ENCODE measurements around the gene BIRC2. TPM values are rescaled to one million over a fixed set of nuclear protein-coding genes. Genes with fewer than 3 reads are reported as not detected.
A peak's percentile ranks its signal among the peaks of the same experiment; 100 is the strongest.

BIRC2 gene
- total and polyA plus RNA-seq, 5 donors: 21.1 to 35.0 (median 30.1) TPM

DNA sequence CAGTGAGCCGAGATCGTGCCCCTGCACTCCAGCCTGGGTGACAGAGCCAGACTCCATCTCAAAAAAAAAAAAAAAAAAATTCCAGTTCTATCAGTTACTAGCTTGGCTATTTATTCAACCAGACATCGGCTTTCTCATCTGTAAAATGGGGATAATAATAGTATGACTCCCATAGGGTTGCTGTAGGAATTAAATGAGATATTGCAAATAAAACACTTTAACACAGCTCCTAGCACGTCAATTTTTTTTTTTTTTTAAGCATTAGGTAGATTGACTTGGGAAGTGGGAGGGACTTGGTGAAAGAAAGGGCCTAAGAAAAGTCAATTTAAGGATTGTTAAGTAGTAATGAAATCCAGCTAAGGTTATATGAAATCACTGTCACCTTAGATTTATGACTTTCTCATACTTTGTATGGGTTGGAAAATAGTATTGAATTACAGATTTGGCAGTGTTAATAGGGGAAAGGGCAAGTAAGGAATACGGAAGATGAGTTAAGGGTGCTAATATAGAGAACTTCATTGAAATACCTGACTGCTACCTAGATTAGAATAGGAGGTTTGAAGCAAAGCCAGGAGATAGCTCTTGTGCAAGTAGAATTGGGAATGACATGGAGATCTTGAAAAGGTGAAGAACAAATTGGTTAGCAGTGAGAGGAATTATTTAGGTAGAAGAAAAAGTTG is 28.8 kb downstream of the BIRC2 start:
- Histone ChIP-seq H3K27ac (ENCODE audit: low read length) (no peak overlapping the region), H3K27me3 (ENCODE audit: control insufficient read depth, insufficient read depth) (no peaks in the 10 kb centered on the region), H3K4me1 (ENCODE audit: control insufficient read depth, insufficient read depth, low read length) (no peaks in the 10 kb centered on the region), H3K9me3 (ENCODE audit: control insufficient read depth, low read length) (no peaks in the 10 kb centered on the region), H3K4me3 (ENCODE audit: low read length) (no peak overlapping the region)
- DNase-seq (no peak), ATAC-seq (no peak)
- WGBS: 93% methylated on average over 5 of the region's 5 CpGs
- intact Hi-C loops (cut with DNase I): no loop called here

DNA sequence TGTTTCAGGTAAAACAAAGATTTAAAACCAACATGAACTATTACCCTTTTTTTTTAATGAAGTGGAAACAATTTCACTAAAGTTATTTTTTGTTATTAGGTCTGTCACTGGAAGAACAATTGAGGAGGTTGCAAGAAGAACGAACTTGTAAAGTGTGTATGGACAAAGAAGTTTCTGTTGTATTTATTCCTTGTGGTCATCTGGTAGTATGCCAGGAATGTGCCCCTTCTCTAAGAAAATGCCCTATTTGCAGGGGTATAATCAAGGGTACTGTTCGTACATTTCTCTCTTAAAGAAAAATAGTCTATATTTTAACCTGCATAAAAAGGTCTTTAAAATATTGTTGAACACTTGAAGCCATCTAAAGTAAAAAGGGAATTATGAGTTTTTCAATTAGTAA is 30.9 kb downstream of the BIRC2 start:
- WGBS: 84% methylated on average over 2 of the region's 2 CpGs
- intact Hi-C loops (cut with DNase I): no loop called here
- Histone ChIP-seq H3K27ac (ENCODE audit: low read length) (no peak overlapping the region), H3K9me3 (ENCODE audit: control insufficient read depth, low read length) (no peaks in the 10 kb centered on the region), H3K4me3 (ENCODE audit: low read length) (no peak overlapping the region), H3K27me3 (ENCODE audit: control insufficient read depth, insufficient read depth) (no peaks in the 10 kb centered on the region), H3K4me1 (ENCODE audit: control insufficient read depth, insufficient read depth, low read length) (no peaks in the 10 kb centered on the region)
- DNase-seq (no peak), ATAC-seq (no peak)

DNA sequence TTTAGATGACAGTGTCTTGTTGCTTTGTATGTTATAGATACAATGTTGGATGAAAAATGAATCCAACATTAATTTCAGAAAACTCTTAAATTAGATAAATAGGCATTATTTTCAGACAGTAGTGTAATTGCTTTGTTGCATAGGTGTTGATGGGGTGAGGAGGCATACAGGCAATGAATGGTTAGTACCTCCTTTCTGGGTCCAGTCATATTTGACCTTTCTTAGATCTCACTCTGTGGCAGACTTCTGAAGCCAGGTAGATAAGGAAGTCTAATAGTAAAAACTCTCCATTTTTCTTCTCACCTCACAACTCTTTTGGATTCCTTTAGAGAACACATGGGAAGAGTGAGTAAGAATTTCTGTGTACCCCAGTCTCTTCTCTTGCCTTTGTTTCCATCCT is 31.8 kb downstream of the BIRC2 start:
- H3K4me1 ChIP-seq (ENCODE audit: control insufficient read depth, insufficient read depth, low read length): no peaks in the 10 kb centered on the region
- no peaks in the 10 kb centered on the region for H3K9me3 ChIP-seq (ENCODE audit: control insufficient read depth, low read length)
- H3K4me3 ChIP-seq (ENCODE audit: low read length): no peak overlapping the region
- no peak for ATAC-seq
- no peak overlapping the region for H3K27ac ChIP-seq (ENCODE audit: low read length)
- H3K27me3 ChIP-seq (ENCODE audit: control insufficient read depth, insufficient read depth): no peaks in the 10 kb centered on the region
- intact Hi-C loops (cut with DNase I): no loop called here
- no peak for DNase-seq

DNA sequence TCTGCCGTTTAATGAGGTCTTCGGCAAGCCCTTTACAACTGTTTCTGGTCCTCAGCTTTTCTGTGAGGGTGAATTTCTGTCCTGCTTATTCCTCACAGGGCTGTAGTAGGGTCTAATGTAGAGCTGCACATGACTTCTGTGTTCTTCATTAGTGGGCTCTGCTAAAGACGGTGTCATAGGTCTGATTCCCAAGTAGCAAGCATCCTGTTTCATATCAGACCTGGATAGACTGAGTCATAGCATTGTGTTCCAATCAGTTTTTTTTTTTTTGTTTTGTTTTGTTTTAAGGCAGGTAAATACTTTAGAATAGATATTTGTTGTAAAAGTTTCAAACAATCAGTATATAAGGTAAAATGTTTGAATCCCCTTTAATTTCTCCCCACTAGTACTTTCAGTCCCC is 35.4 kb downstream of the BIRC2 start:
- intact Hi-C loops (cut with DNase I): loop anchor here in 1 of 4 donors (10.0 kb wide), 1 partner anchor 72 kb away; the partner anchor contains the start of gene TMEM123
- Histone ChIP-seq H3K27me3 (ENCODE audit: control insufficient read depth, insufficient read depth) (no peaks in the 10 kb centered on the region), H3K4me1 (ENCODE audit: control insufficient read depth, insufficient read depth, low read length) (peaks cover 2% of the 10 kb centered on the region), H3K9me3 (ENCODE audit: control insufficient read depth, low read length) (no peaks in the 10 kb centered on the region), H3K27ac (ENCODE audit: low read length) (no peak overlapping the region), H3K4me3 (ENCODE audit: low read length) (no peak overlapping the region)
- 81% methylated on average over 3 of the region's 3 CpGs for WGBS
- ATAC-seq (peak in 1 of 2 donors; percentile 67), DNase-seq (no peak)

DNA sequence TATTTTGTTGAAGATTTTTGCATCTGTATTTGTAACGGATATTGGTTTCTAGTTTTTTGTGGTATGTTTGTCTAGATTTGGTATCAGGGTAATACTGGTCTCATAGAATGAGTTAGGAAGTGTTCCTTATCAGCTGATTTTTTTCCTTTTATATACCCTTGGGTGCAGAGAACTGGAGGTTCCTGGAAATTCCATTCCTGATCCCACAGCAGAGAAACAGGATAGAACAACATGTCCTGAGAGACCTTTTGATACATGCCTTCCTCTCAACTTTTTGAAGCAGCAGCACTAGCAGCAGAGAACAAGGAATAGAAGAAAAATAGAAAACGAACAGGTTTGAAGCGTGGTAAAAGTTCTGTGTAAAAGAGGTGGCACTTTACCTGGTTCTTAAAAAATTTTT is 36.8 kb downstream of the BIRC2 start:
- Histone ChIP-seq H3K27me3 (ENCODE audit: control insufficient read depth, insufficient read depth) (no peaks in the 10 kb centered on the region), H3K4me1 (ENCODE audit: control insufficient read depth, insufficient read depth, low read length) (peaks cover 2% of the 10 kb centered on the region), H3K4me3 (ENCODE audit: low read length) (no peak overlapping the region), H3K9me3 (ENCODE audit: control insufficient read depth, low read length) (no peaks in the 10 kb centered on the region), H3K27ac (ENCODE audit: low read length) (no peak overlapping the region)
- 53% methylated on average over 3 of the region's 3 CpGs for WGBS
- intact Hi-C loops (cut with DNase I): loop anchor here in 1 of 4 donors (10.0 kb wide), 1 partner anchor 71 kb away; the partner anchor contains the start of gene TMEM123
- no peak for DNase-seq
- peak; percentile 64 to 71 for ATAC-seq

DNA sequence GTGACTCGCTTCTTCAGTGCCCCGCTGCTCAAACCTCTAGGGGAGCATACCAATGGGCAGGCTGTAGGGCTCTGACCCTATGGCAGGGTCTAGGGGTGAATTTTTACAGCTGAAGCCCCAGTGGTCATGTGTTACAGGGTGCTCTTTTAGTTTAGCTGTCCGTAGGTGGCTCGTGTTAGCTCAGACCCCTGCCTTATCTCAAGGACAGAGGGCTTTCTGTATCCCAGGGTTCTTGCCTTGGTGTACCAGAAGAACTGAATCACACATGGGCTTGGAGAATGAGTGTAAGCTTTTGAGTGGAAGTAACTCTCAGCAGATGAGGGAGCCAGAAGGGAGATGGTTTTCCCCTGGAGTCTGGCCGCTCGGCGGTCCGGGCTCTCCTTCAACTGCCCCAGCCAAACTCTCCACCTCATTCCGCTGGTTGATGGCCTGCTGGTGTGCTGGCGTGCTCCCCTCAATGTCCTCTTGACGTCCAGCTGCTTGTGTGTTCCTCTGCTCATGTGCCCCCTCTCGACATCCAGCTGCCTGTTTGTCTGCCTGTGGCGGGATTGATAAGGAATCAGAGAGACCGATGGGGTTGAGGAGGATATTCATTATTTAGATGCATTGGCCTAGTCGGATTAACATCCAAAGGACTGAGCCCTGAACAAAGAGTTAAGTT is 37.5 kb downstream of the BIRC2 start:
- intact Hi-C loops (cut with DNase I): loop anchor here in 1 of 4 donors (10.0 kb wide), 1 partner anchor 70 kb away; the partner anchor contains the start of gene TMEM123
- DNase-seq (peak; percentile 71 to 91 (median 90)), ATAC-seq (peak; percentile 88 to 96)
- Histone ChIP-seq H3K27me3 (ENCODE audit: control insufficient read depth, insufficient read depth) (no peaks in the 10 kb centered on the region), H3K27ac (ENCODE audit: low read length) (peak overlapping the region; percentile 71), H3K9me3 (ENCODE audit: control insufficient read depth, low read length) (no peaks in the 10 kb centered on the region), H3K4me1 (ENCODE audit: control insufficient read depth, insufficient read depth, low read length) (peaks cover 2% of the 10 kb centered on the region), H3K4me3 (ENCODE audit: low read length) (no peak overlapping the region)
- WGBS: 45% methylated on average over 15 of the region's 15 CpGs

DNA sequence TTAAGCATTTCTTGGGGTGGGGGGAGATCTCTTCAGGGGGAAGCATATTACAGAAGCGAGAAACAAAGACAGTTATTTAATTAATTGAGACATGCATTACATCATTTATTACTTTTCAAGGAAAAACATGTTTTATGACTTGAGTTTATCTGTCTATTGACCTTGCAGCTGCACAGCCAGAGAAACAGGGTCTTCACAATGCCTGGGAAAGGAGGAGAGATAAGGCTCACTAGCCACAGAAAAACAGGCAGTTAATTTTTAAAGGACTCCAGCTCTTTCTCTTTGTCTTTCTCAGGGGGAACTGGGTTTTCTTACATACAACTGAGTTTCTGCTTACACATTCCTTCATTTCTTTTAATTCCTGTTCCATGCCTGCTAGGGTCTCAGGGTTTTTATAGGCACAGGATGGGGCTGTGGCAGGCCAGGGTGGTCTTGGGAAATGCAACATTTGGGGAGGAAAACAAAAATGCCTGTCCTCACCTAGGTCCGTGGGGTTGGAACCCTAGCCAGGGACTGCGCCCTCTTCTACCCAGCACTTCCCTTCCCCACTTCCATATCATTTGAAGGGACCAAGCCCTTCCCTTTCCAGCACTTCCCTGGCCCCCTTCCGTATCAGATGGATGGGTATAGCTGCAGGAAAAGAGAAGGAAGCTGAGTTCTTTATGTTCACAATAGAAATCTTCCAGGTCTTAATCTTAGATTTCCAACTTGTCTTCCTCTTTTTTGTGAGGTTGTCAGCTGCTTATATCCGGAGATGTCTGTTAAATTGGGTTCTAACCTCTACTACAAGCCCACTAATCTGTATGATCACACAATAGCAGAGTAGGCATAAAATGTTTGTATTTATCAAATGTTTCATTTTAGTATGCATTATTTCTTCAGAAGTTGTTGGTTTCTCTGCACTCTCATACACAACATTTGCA is 38.3 kb downstream of the BIRC2 start:
- H3K4me3 ChIP-seq (ENCODE audit: low read length): no peak overlapping the region
- WGBS: 59% methylated on average over 5 of the region's 5 CpGs
- H3K27me3 ChIP-seq (ENCODE audit: control insufficient read depth, insufficient read depth): no peaks in the 10 kb centered on the region
- no peak for DNase-seq
- peak overlapping the region; percentile 1 for H3K27ac ChIP-seq (ENCODE audit: low read length)
- no peaks in the 10 kb centered on the region for H3K9me3 ChIP-seq (ENCODE audit: control insufficient read depth, low read length)
- H3K4me1 ChIP-seq (ENCODE audit: control insufficient read depth, insufficient read depth, low read length): peaks cover 2% of the 10 kb centered on the region
- intact Hi-C loops (cut with DNase I): loop anchor here in 1 of 4 donors (10.0 kb wide), 1 partner anchor 69 kb away; the partner anchor contains the start of gene TMEM123
- no peak for ATAC-seq

DNA sequence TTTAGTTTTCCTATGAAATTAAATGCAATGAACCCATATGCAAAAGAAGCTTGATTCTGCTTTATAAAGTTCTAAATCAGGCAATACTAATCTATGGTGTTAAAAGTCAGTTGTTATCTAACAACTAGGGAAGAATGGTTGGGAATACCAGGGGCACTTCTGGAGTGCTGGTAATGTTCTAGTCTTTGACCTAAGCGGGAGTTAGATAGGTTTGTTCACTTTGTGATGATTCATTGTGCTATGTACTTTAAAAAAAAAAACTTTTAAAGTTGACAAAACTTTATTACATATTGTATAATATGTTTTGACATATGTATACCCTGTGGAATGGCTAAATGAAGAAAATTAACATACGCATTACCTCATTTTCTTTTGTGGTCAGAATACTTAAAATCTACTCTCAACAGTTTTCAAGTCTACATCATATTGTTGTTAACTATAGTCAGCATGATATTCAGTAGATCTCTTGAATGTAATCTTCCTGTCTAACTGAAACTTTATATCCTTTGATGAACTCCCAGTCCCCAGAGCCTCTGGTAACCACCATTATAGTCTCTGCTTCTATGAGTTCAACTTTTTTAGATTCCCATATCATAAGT is 39.2 kb downstream of the BIRC2 start:
- Histone ChIP-seq H3K9me3 (ENCODE audit: control insufficient read depth, low read length) (no peaks in the 10 kb centered on the region), H3K27ac (ENCODE audit: low read length) (no peak overlapping the region), H3K4me1 (ENCODE audit: control insufficient read depth, insufficient read depth, low read length) (peaks cover 2% of the 10 kb centered on the region), H3K27me3 (ENCODE audit: control insufficient read depth, insufficient read depth) (no peaks in the 10 kb centered on the region), H3K4me3 (ENCODE audit: low read length) (no peak overlapping the region)
- DNase-seq (no peak), ATAC-seq (no peak)
- 86% methylated on average over 2 of the region's 2 CpGs for WGBS
- intact Hi-C loops (cut with DNase I): loop anchor here in 1 of 4 donors (10.0 kb wide), 1 partner anchor 69 kb away; the partner anchor contains the start of gene TMEM123

DNA sequence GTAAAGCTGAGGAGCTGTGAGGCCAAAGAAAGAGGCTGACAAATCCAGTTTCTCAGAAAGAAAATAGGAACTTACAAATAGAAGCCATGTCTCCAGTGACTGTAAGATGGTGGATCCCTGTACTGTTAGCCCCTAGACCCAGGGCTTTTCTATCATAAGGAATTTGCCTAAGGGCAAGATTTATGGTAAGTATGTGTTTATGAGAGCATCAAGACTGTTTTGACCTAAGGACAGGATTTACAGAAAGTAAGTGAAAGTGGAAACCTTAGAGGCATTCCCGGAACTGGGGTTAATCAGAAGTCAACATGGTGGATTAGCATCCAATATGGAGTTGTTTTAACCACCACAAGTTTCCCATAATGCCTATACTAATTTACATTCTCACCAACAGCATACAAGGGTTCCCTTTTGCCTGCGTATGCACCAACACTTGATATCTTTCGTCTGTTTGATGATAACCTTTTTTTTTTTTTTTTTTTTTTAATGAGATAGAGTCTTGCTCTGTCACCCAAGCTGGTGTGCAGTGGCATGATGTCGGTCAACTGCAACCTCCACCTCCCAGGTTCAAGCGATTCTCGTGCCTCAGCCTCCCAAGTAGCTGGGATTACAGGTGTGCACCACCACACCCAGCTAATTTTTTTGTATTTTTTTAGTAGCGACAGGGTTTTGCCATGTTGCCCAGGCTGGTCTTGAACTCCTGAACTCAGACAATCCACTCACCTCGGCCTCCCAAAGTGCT is 40.2 kb downstream of the BIRC2 start:
- intact Hi-C loops (cut with DNase I): loop anchor here in 1 of 4 donors (10.0 kb wide), 1 partner anchor 68 kb away; the partner anchor contains the start of gene TMEM123
- DNase-seq: no peak
- Histone ChIP-seq H3K27me3 (ENCODE audit: control insufficient read depth, insufficient read depth) (no peaks in the 10 kb centered on the region), H3K27ac (ENCODE audit: low read length) (no peak overlapping the region), H3K4me1 (ENCODE audit: control insufficient read depth, insufficient read depth, low read length) (peaks cover 2% of the 10 kb centered on the region), H3K4me3 (ENCODE audit: low read length) (no peak overlapping the region), H3K9me3 (ENCODE audit: control insufficient read depth, low read length) (no peaks in the 10 kb centered on the region)
- WGBS: 95% methylated on average over 8 of the region's 8 CpGs
- no peak for ATAC-seq

DNA sequence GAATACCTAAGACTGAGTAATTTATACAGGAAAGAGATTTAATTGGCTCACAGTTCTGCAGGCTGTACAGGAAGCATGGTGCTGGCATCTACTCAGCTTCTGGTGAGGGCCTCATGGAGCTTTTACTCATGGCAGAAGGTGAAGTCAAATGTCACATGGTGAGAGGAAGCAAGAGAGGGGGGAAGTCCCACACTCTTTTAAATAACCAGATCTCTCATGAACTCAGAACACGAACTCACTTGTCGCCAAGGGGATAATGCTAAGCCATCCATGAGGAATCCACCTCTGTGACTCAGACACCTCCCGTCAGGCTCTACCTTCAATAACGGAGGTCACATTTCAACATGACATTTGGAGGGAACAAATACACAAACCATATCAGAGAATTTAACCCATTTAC is 42.2 kb downstream of the BIRC2 start:
- no peaks in the 10 kb centered on the region for H3K27me3 ChIP-seq (ENCODE audit: control insufficient read depth, insufficient read depth)
- H3K4me1 ChIP-seq (ENCODE audit: control insufficient read depth, insufficient read depth, low read length): peaks cover 2% of the 10 kb centered on the region
- no peak for ATAC-seq
- DNase-seq: no peak
- 96% methylated on average over 4 of the region's 4 CpGs for WGBS
- H3K9me3 ChIP-seq (ENCODE audit: control insufficient read depth, low read length): no peaks in the 10 kb centered on the region
- H3K4me3 ChIP-seq (ENCODE audit: low read length): no peak overlapping the region
- intact Hi-C loops (cut with DNase I): loop anchor here in 1 of 4 donors (10.0 kb wide), 1 partner anchor 66 kb away; the partner anchor contains the start of gene TMEM123
- H3K27ac ChIP-seq (ENCODE audit: low read length): no peak overlapping the region

Measured in right cardiac atrium (tissue), 5 donors.